Mucosa of descending colon (tissue), 3 donors: ENCODE measurements around the gene B4GALNT3. TPM values are rescaled to one million over a fixed set of nuclear protein-coding genes. Genes with fewer than 3 reads are reported as not detected.

Experiments used
- ATAC-seq: fragments of 200-7000 bp; cut with Tn5 transposase; one replicate; pipeline ENCODE4 v1.9.1; 2020; ENCODE audit warnings: mild to moderate bottlenecking, moderate library complexity
- DNase-seq, 3 donors: peaks; one replicate each; pipeline ENCODE4 v3.0.0-alpha.2; 2020
- H3K36me3 ChIP-seq: fragments of 200-600 bp; one replicate; pipeline ENCODE4 v1.8.0; 2021; ENCODE audit warnings: low read depth, mild to moderate bottlenecking
- H3K4me1 ChIP-seq: fragments of 200-600 bp; one replicate; pipeline ENCODE4 v1.8.0; 2021; ENCODE audit warnings: low read depth, mild to moderate bottlenecking
- H3K4me3 ChIP-seq: fragments of 200-600 bp; one replicate; pipeline ENCODE4 v1.8.0; 2021; ENCODE audit warnings: mild to moderate bottlenecking
- H3K9me3 ChIP-seq: fragments of 200-600 bp; one replicate; pipeline ENCODE4 v1.8.0; 2021; ENCODE audit warnings: mild to moderate bottlenecking
- CTCF ChIP-seq: fragments of 200-600 bp; IDR thresholded peaks from one replicate; pipeline ENCODE4 v1.8.0; 2022; ENCODE audit warnings: antibody characterized with exemption, mild to moderate bottlenecking
- intact Hi-C, 2 donors: fragments of 100-400 bp; cut with DNase I in 1 of 2; cut with micrococcal nuclease in 1 of 2; formaldehyde crosslinking; loops; one replicate each; pipeline versions ENCODE4 v1.11.0 to v1.11.1; 2022; cut with DNase I, micrococcal nuclease
- total RNA-seq, 3 donors: library from RNA; stranded (reverse); fragmentation: NEBNext Ultra II Directional in 2 of 3; extraction: Animal tissue kit (Norgen Biotek cat#: 25700) in 2 of 3; gene quantifications; one replicate each; pipeline versions ENCODE4 v1.2.1 to v1.2.4, GENCODE V29; 2021 to 2023
- donor health status: DM: no; HTN: no; CAD: no; lungs with moderate emphysema.
- donor health status: DM: no; HTN: no; CAD: no.
- donor health status: DM: no; HTN: yes; CAD: no.

The B4GALNT3 gene
- total RNA-seq, 3 donors from 2014 or later, result 62.9 to 134 (median 94.9) TPM

GRCh38 chr12:447141-447540 is 12.6 kb upstream of the B4GALNT3 start:
- no peak for DNase-seq
- no peak overlapping the region for H3K4me3 ChIP-seq
- no peaks in the 10 kb centered on the region for H3K9me3 ChIP-seq
- no peak for ATAC-seq
- TF ChIP-seq CTCF, result no peak
- H3K36me3 ChIP-seq, result no peaks in the 10 kb centered on the region
- intact Hi-C loops, result no loop called here
- peaks cover 10% of the 10 kb centered on the region for H3K4me1 ChIP-seq

GRCh38 chr12:449203-449602 is 10.5 kb upstream of the B4GALNT3 start:
- Histone ChIP-seq H3K4me1 (peaks cover 10% of the 10 kb centered on the region), H3K4me3 (no peak overlapping the region), H3K36me3 (no peaks in the 10 kb centered on the region), H3K9me3 (no peaks in the 10 kb centered on the region)
- DNase-seq, result no peak
- intact Hi-C loops, result no loop called here
- no peak for TF ChIP-seq CTCF
- no peak for ATAC-seq

GRCh38 chr12:450438-450837 is 9.3 kb upstream of the B4GALNT3 start:
- H3K9me3 ChIP-seq, result no peaks in the 10 kb centered on the region
- H3K36me3 ChIP-seq, result no peaks in the 10 kb centered on the region
- peaks cover 10% of the 10 kb centered on the region for H3K4me1 ChIP-seq
- intact Hi-C loops, result no loop called here
- DNase-seq (peak in 1 of 3 donors; percentile 69), ATAC-seq (peak; percentile 88)
- H3K4me3 ChIP-seq, result no peak overlapping the region
- TF ChIP-seq CTCF, result no peak

- intact Hi-C loops, result no loop called here
- H3K4me3 ChIP-seq, result no peak overlapping the region
Observed at GRCh38 chr12:452667-453210, 7.0 kb upstream of the B4GALNT3 start.

GRCh38 chr12:454833-455232 is 4.9 kb upstream of the B4GALNT3 start:
- peaks cover 15% of the 10 kb centered on the region for H3K4me1 ChIP-seq
- H3K36me3 ChIP-seq, result no peaks in the 10 kb centered on the region
- no peaks in the 10 kb centered on the region for H3K9me3 ChIP-seq
- H3K4me3 ChIP-seq, result no peak overlapping the region
- no peak for DNase-seq
- no peak for ATAC-seq
- intact Hi-C loops, result loop anchor here in 1 of 2 donors (2.0 kb wide), 1 partner anchor 90 kb away; no protein-coding TSS in a partner anchor
- no peak for TF ChIP-seq CTCF

More at GRCh38 chr12:452667-453210, 7.0 kb upstream of the B4GALNT3 start:
- no peaks in the 10 kb centered on the region for H3K36me3 ChIP-seq
- DNase-seq, result peak; percentile 69 to 78 (median 76)
- peaks cover 10% of the 10 kb centered on the region for H3K4me1 ChIP-seq
- TF ChIP-seq CTCF, result no peak
- no peaks in the 10 kb centered on the region for H3K9me3 ChIP-seq
- ATAC-seq, result peak; percentile 47
